Left ventricle myocardium superior (tissue), 1 donor: ENCODE results near the gene IFI44L. TPM values are rescaled to one million over a fixed set of nuclear protein-coding genes. Genes with fewer than 3 reads are reported as not detected.

Experiments
- ATAC-seq: fragments of 200-7000 bp; cut with Tn5 transposase; one replicate; pipeline ENCODE4 v1.9.1; 2020; ENCODE audit warnings: mild to moderate bottlenecking, moderate library complexity
- DNase-seq: peaks from one replicate; pipeline ENCODE4 v3.0.0-alpha.2; 2020
- intact Hi-C: fragments of 100-400 bp; cut with micrococcal nuclease; formaldehyde crosslinking; loops from one replicate; pipeline ENCODE4 v1.11.0; 2022
- total RNA-seq: library from RNA; stranded (reverse); fragmentation: NEBNext Ultra II Directional; extraction: Animal tissue kit (Norgen Biotek cat#: 25700); gene quantifications from one replicate; pipeline ENCODE4 v1.2.1, GENCODE V29; 2021
- donor health status: DM: no; HTN: yes; CAD: no; lungs with severe emphysema.

The IFI44L gene
- total RNA-seq, 1 donor from 2014 or later = 6.5 TPM

- ATAC-seq = no peak
These were observed 10.4 kb downstream of the IFI44L start for GRCh38 chr1:78630600-78630999.

GRCh38 chr1:78633209-78633608 lies 13.0 kb downstream of the IFI44L start:
- intact Hi-C loops = no loop called here
- no peak for DNase-seq
- ATAC-seq = no peak

More at GRCh38 chr1:78630600-78630999, 10.4 kb downstream of the IFI44L start:
- DNase-seq = no peak
- intact Hi-C loops = no loop called here

GRCh38 chr1:78640462-78640861 lies 20.2 kb downstream of the IFI44L start:
- no peak for ATAC-seq
- DNase-seq = no peak
- intact Hi-C loops = no loop called here

GRCh38 chr1:78641558-78641957 lies 21.3 kb downstream of the IFI44L start:
- ATAC-seq (no peak), DNase-seq (no peak)
- intact Hi-C loops = no loop called here

GRCh38 chr1:78645723-78646122 lies 25.5 kb downstream of the IFI44L start:
- intact Hi-C loops = no loop called here
- ATAC-seq (peak; percentile 65), DNase-seq (no peak)

GRCh38 chr1:78647238-78647637 lies 27.0 kb downstream of the IFI44L start:
- DNase-seq (no peak), ATAC-seq (no peak)
- intact Hi-C loops = no loop called here

- intact Hi-C loops = no loop called here
- DNase-seq (peak; percentile 83), ATAC-seq (peak; percentile 93)
These were observed 29.4 kb downstream of the IFI44L start, which contains the start of gene IFI44 for GRCh38 chr1:78649628-78650027. TSS of gene IFI44 (plus strand) at chr1:78649831. CDS start at chr1:78650196, 365 bp downstream.

GRCh38 chr1:78650114-78650660 lies 29.9 kb downstream of the IFI44L start:
- ATAC-seq (peak; percentile 53), DNase-seq (no peak)
- intact Hi-C loops = no loop called here

- DNase-seq (peak; percentile 29), ATAC-seq (peak; percentile 27)
- intact Hi-C loops = no loop called here
These were observed 31.0 kb downstream of the IFI44L start for GRCh38 chr1:78651241-78651640.

GRCh38 chr1:78652019-78652560 lies 31.8 kb downstream of the IFI44L start:
- no peak for ATAC-seq
- DNase-seq = no peak
- intact Hi-C loops = no loop called here

- no peak for ATAC-seq
- DNase-seq = no peak
- intact Hi-C loops = no loop called here
These were observed 38.7 kb downstream of the IFI44L start for GRCh38 chr1:78658901-78659300.

GRCh38 chr1:78663923-78664322 lies 43.7 kb downstream of the IFI44L start:
- intact Hi-C loops = no loop called here
- ATAC-seq (no peak), DNase-seq (no peak)

GRCh38 chr1:78664763-78665162 lies 44.5 kb downstream of the IFI44L start:
- ATAC-seq = no peak
- intact Hi-C loops = no loop called here

GRCh38 chr1:78665809-78666208 lies 45.6 kb downstream of the IFI44L start:
- no peak for ATAC-seq
- intact Hi-C loops = no loop called here
- no peak for DNase-seq

More at GRCh38 chr1:78664763-78665162, 44.5 kb downstream of the IFI44L start:
- no peak for DNase-seq

- DNase-seq = no peak
- no peak for ATAC-seq
- intact Hi-C loops = no loop called here
These were observed 47.7 kb downstream of the IFI44L start for GRCh38 chr1:78667939-78668338.

GRCh38 chr1:78668427-78668826 lies 48.2 kb downstream of the IFI44L start:
- no peak for ATAC-seq

GRCh38 chr1:78672428-78672827 lies 52.2 kb downstream of the IFI44L start:
- intact Hi-C loops = no loop called here
- ATAC-seq (no peak), DNase-seq (no peak)

More at GRCh38 chr1:78668427-78668826, 48.2 kb downstream of the IFI44L start:
- DNase-seq = no peak
- intact Hi-C loops = no loop called here

GRCh38 chr1:78673120-78673519 lies 52.9 kb downstream of the IFI44L start:
- intact Hi-C loops = no loop called here

GRCh38 chr1:78676347-78676982 lies 56.2 kb downstream of the IFI44L start:
- intact Hi-C loops = loop anchor here (5.0 kb wide), 2 partner anchors 64 to 534 kb away; no protein-coding TSS in a partner anchor
- DNase-seq (no peak), ATAC-seq (peak; percentile 37)

More at GRCh38 chr1:78673120-78673519, 52.9 kb downstream of the IFI44L start:
- DNase-seq = no peak
- no peak for ATAC-seq

GRCh38 chr1:78676993-78677392 lies 56.7 kb downstream of the IFI44L start:
- intact Hi-C loops = loop anchor here (5.0 kb wide), 2 partner anchors 65 to 535 kb away; no protein-coding TSS in a partner anchor
- no peak for DNase-seq
- ATAC-seq = no peak
